ENCODE results near the gene PNPLA7.

DNA sequence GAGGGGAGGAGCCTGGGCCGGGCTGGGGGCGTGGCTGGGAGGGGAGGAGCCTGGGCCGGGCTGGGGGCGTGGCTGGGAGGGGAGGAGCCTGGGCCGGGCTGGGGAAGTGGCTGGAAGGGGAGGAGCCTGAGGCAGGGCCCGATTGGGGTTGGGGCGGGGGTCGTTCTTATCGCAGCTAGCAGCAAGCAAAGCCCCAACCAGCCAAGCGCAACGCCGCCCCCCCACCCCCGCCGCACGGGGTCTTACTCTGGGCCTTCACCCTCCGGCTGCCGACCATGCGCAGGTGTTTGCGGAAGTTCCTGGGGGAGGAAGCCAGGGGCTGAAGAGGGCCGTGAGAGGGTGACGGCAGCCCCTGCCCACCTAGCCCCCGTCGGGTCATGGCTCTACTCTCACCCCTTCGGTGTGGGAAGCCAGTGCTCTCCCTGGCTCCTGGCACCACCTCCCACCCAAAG, 96.0 kb downstream of the PNPLA7 start:
- no peak; the same call in 1 of the 2 replicates for TF ChIP-seq POLR2A (IDR thresholded peaks at IDR 0.05; ENCODE audit: low read depth, low read length)
- TF ChIP-seq POLR2AphosphoS5 (IDR thresholded peaks at IDR 0.05; ENCODE audit: low read depth, low read length): 0 out of 2 replicates have a peak, but pooled peaks have one; percentile 21

Data from GM12892 (cell line).